Activated CD8-positive, alpha-beta T cell treated with anti-CD3 and anti-CD28 coated beads for 36 hours (primary cell): ENCODE data around the gene CHRNG. TPM values are rescaled to one million over a fixed set of nuclear protein-coding genes. Genes with fewer than 3 reads are reported as not detected.

Experiments used
- ATAC-seq: fragments of 200-7000 bp; cut with Tn5 transposase; one replicate; pipeline ENCODE4 v1.10.0; 2021; ENCODE audit warnings: mild to moderate bottlenecking, moderate library complexity
- CTCF ChIA-PET: fragments of 350-600 bp; sonication (Branson Sonifier 250); formaldehyde crosslinking; loops from one replicate; lab custom pipeline; 2021; ENCODE audit warnings: antibody characterized with exemption; lab: Charles Lee
- POLR2A ChIA-PET: fragments of 350-600 bp; sonication (Branson Sonifier 250); formaldehyde crosslinking; loops from one replicate; lab custom pipeline; 2021; ENCODE audit warnings: antibody characterized with exemption; lab: Charles Lee
- DNase-seq: peaks from one replicate; pipeline ENCODE4 v3.0.0-alpha.2; 2020
- H3K27ac Mint-ChIP-seq: one replicate; pipeline ENCODE4 v1.8.0; 2021; ENCODE audit warnings: mild to moderate bottlenecking, mixed read lengths
- H3K27me3 Mint-ChIP-seq: one replicate; pipeline ENCODE4 v1.8.0; 2021; ENCODE audit warnings: mixed read lengths
- H3K36me3 Mint-ChIP-seq: one replicate; pipeline ENCODE4 v1.8.0; 2021; ENCODE audit warnings: low read depth, mixed read lengths
- H3K4me1 Mint-ChIP-seq: one replicate; pipeline ENCODE4 v1.8.0; 2021; ENCODE audit warnings: low read depth, mixed read lengths
- H3K4me3 Mint-ChIP-seq: one replicate; pipeline ENCODE4 v1.8.0; 2021; ENCODE audit warnings: mild to moderate bottlenecking, moderate library complexity, mixed read lengths
- H3K9me3 Mint-ChIP-seq: one replicate; pipeline ENCODE4 v1.8.0; 2021; ENCODE audit warnings: mixed read lengths
- intact Hi-C: fragments of 100-400 bp; cut with micrococcal nuclease; formaldehyde crosslinking; loops from one replicate; pipeline ENCODE4 v1.10.0; 2022
- total RNA-seq, 2 experiments: library from RNA; stranded (reverse); gene quantifications; one replicate each; pipeline ENCODE4 v1.2.3, GENCODE V29; 2021
- TF ChIP-seq, protein P1 (sequence below): fragments of 200-600 bp; IDR thresholded peaks from one replicate; pipeline ENCODE4 v1.8.0; 2022; ENCODE audit warnings: antibody characterized with exemption, mild to moderate bottlenecking

CHRNG gene
- total RNA-seq, 2 experiments from 2014 or later = not detected

DNA sequence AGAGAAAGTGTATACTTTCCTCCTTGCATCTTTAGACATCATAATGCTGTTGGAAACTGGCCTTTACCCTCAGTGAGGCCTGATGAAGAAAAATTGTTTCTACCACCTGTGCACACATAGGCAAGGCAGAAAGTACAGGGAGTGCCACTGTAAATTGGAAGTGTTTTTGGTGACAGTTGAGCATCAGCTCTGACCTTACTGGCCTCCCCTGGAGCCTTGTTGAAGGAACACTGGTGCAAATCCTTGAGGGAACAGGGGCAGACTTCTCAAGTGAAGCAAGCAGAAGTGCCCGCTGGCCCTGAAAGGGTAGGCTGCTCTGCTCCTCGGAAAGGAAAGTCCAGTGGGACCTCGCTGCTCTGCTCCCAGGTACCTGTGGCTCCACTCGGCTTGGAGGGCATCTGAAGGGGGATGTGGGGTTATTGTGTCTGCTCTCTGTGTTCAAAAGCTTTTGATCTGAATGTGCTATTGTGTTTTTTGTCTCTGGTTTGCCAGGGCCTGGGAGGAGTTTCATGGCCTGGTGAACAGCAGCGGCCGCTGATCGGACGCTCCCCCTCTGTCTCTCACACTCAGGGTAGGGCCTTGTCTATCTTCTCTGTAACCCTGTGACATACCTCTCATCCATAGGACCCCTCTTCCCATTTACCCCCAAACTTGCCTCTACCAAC, 34.4 kb downstream of the CHRNG start:
- ChIA-PET CTCF (no interaction called here), POLR2A (no interaction called here)
- Mint-ChIP-seq H3K36me3 (peaks cover 24% of the 10 kb centered on the region), H3K4me3 (no peak overlapping the region), H3K4me1 (peaks cover 5% of the 10 kb centered on the region), H3K9me3 (no peaks in the 10 kb centered on the region), H3K27ac (no peak overlapping the region), H3K27me3 (no peaks in the 10 kb centered on the region)
- no peak for ATAC-seq
- no peak for DNase-seq
- intact Hi-C loops = no loop called here
- TF ChIP-seq, protein P1, sequence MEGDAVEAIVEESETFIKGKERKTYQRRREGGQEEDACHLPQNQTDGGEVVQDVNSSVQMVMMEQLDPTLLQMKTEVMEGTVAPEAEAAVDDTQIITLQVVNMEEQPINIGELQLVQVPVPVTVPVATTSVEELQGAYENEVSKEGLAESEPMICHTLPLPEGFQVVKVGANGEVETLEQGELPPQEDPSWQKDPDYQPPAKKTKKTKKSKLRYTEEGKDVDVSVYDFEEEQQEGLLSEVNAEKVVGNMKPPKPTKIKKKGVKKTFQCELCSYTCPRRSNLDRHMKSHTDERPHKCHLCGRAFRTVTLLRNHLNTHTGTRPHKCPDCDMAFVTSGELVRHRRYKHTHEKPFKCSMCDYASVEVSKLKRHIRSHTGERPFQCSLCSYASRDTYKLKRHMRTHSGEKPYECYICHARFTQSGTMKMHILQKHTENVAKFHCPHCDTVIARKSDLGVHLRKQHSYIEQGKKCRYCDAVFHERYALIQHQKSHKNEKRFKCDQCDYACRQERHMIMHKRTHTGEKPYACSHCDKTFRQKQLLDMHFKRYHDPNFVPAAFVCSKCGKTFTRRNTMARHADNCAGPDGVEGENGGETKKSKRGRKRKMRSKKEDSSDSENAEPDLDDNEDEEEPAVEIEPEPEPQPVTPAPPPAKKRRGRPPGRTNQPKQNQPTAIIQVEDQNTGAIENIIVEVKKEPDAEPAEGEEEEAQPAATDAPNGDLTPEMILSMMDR = no peak

DNA sequence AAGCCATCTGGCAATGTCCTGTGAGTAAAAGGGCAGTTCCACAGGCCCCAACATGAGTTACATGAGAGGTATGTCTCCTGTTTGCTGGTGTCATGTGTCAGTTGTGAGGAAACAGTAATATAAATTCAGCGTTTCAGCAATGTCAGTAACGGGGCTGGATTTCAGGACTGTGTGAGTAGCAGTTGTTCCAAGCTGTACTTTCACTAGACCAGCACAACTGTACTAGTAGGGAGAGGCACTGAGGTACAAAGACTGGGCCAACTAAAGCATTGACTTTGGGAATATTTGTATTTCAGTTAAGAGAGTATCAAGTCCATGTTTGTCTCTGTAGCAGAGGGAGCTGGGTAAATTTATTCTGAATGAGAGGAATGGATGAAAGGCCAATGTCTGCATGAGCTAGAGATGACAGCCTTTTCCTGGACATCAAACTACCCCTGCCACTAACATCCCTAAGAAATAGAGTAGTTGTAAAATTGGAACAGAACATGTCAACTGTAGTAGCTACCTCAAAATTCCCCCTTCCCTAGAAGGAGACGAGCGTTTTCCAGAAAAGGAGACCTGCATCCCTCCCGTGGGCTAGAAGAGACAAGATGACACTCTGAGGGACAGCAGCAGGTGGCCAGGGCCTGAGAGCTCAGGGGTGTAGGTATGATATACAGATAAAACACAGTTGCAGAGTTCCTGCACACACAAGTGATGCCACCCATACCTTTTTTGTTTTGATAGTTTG, 35.3 kb downstream of the CHRNG start:
- DNase-seq (no peak), ATAC-seq (no peak)
- H3K4me3 Mint-ChIP-seq = no peak overlapping the region
- H3K9me3 Mint-ChIP-seq = no peaks in the 10 kb centered on the region
- no peak overlapping the region for H3K27ac Mint-ChIP-seq
- H3K36me3 Mint-ChIP-seq = peaks cover 17% of the 10 kb centered on the region
- TF ChIP-seq, protein P1 = no peak
- intact Hi-C loops = no loop called here
- ChIA-PET CTCF (no interaction called here), POLR2A (no interaction called here)
- peaks cover 5% of the 10 kb centered on the region for H3K4me1 Mint-ChIP-seq
- H3K27me3 Mint-ChIP-seq = no peaks in the 10 kb centered on the region

GRCh38 chr2:232575404-232575746, 35.9 kb downstream of the CHRNG start:
- TF ChIP-seq, protein P1 = no peak
- Mint-ChIP-seq H3K4me3 (no peak overlapping the region), H3K27ac (no peak overlapping the region), H3K36me3 (peaks cover 19% of the 10 kb centered on the region), H3K4me1 (peaks cover 10% of the 10 kb centered on the region), H3K27me3 (no peaks in the 10 kb centered on the region), H3K9me3 (no peaks in the 10 kb centered on the region)
- no peak for DNase-seq
- ATAC-seq = no peak
- ChIA-PET CTCF (no interaction called here), POLR2A (no interaction called here)
- intact Hi-C loops = no loop called here

DNA sequence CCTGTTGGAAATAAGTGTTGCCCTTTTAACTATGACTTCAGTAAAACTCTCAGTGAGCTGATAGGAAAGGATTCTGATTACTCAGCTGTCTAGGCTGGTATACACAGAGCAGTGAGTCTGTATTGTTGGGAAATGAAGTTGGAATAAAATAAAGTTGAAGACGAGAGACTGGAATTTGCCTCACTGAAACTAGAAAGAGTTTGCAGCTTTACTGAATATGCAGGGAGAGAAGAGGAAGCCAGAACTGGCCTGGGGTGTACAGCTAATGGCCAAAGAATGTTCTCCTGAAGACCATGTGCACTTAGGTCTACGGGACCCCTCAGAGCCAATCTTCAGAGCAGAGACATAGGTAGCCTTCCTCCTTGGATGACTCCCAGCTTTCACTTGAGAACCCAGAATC, 37.5 kb downstream of the CHRNG start:
- no peak for ATAC-seq
- H3K36me3 Mint-ChIP-seq = peaks cover 21% of the 10 kb centered on the region
- H3K4me1 Mint-ChIP-seq = peaks cover 11% of the 10 kb centered on the region
- no peaks in the 10 kb centered on the region for H3K27me3 Mint-ChIP-seq
- no peak overlapping the region for H3K27ac Mint-ChIP-seq
- H3K9me3 Mint-ChIP-seq = no peaks in the 10 kb centered on the region
- POLR2A ChIA-PET = no interaction called here
- H3K4me3 Mint-ChIP-seq = no peak overlapping the region
- no peak for DNase-seq
- CTCF ChIA-PET = no interaction called here
- TF ChIP-seq, protein P1 = no peak
- intact Hi-C loops = no loop called here

DNA sequence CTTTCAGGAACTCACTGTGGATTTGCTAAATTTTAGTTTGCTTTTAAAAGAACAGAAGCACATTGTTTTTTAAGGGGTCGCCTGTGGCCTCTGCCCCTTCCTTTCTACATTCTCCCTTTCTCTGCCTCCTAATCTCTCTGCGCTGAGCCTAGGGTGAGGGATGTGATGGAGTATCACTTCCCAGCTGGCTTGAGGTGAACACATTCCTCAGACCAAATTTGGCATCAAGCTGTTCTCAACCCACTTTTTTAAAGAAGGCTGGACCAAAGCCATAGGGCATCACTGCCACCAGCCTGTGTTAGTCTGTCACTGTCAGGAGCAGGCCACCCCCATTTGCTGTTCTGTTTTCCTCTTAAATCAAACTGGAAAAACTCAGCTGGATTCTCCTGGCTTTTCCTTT, 38.3 kb downstream of the CHRNG start:
- Mint-ChIP-seq H3K27ac (no peak overlapping the region), H3K9me3 (no peaks in the 10 kb centered on the region), H3K27me3 (no peaks in the 10 kb centered on the region), H3K4me3 (no peak overlapping the region), H3K4me1 (peaks cover 11% of the 10 kb centered on the region), H3K36me3 (peaks cover 25% of the 10 kb centered on the region)
- intact Hi-C loops = no loop called here
- no peak for DNase-seq
- TF ChIP-seq, protein P1 = no peak
- ATAC-seq = no peak
- POLR2A ChIA-PET = interaction anchor here (0.6 kb wide), 1 partner anchor 48 kb away, joined by 3 read pairs; no protein-coding TSS in a partner anchor
- CTCF ChIA-PET = no interaction called here
